Esophagus muscularis mucosa (tissue), 4 donors: ENCODE measurements around the gene NXPE1. TPM values are rescaled to one million over a fixed set of nuclear protein-coding genes. Genes with fewer than 3 reads are reported as not detected.

Experiments used
- DNase-seq: peaks from one replicate; pipeline ENCODE4 v3.0.0-alpha.2; 2017; ENCODE audit errors: extremely low spot score
- H3K27ac ChIP-seq, 4 donors: fragments of 200-600 bp; sonication (generic); replicated peaks in 1 of 4; 1 replicate in 3 of 4; 2 replicates in 1 of 4; pipeline ENCODE4 v1.5.1; 2016 to 2019; ENCODE audit warnings: mild to moderate bottlenecking in 1 of 4
- H3K27me3 ChIP-seq, 4 donors: fragments of 200-600 bp; sonication (generic); one replicate each; pipeline versions ENCODE4 v1.5.1 to v1.6.0; 2016 to 2019
- H3K36me3 ChIP-seq, 4 donors: fragments of 200-600 bp; sonication (generic); one replicate each; pipeline ENCODE4 v1.5.1; 2016 to 2019
- H3K4me1 ChIP-seq, 4 donors: fragments of 200-600 bp; sonication (generic); one replicate each; pipeline ENCODE4 v1.5.1; 2016 to 2019
- H3K4me3 ChIP-seq, 4 donors: fragments of 200-600 bp; sonication (generic); 1 replicate in 2 of 4; 2 replicates in 2 of 4; pipeline ENCODE4 v1.5.1; 2016 to 2019; ENCODE audit warnings: mild to moderate bottlenecking in 4 of 4, moderate library complexity in 1 of 4
- H3K9me3 ChIP-seq, 4 donors: fragments of 200-600 bp; sonication (generic); 1 replicate in 3 of 4; 2 replicates in 1 of 4; pipeline ENCODE4 v1.5.1; 2016 to 2019
- EP300 ChIP-seq: sonication (generic); formaldehyde crosslinking; IDR thresholded peaks from one replicate; pipeline ENCODE4 v1.6.1; 2017; ENCODE audit warnings: antibody characterized with exemption
- POLR2A ChIP-seq: fragments of 450-650 bp; IDR thresholded peaks from one replicate; pipeline ENCODE4 v1.6.1; 2017; ENCODE audit warnings: antibody characterized with exemption, moderate library complexity, mild to moderate bottlenecking, low read depth
- POLR2AphosphoS5 ChIP-seq, 2 donors: sonication (generic); formaldehyde crosslinking; IDR thresholded peaks; one replicate each; pipeline ENCODE4 v1.6.1; 2017; ENCODE audit warnings: antibody characterized with exemption in 2 of 2
- WGBS: methylation state at CpG from one replicate; pipeline ENCODE4 v1.1.5; 2018; 5-methylcytosine and 5-hydroxymethylcytosine counted together
- intact Hi-C: fragments of 100-400 bp; cut with DNase I; formaldehyde crosslinking; loops from one replicate; pipeline ENCODE4 v1.15.1; 2023
- total RNA-seq, 4 donors: library from RNA; depleted of rRNA; stranded (reverse); fragments of >200 nt; gene quantifications; one replicate each; pipeline versions ENCODE4 v1.1.0 to v1.2.1, GENCODE V29; 2016
- TF ChIP-seq, protein P1 (sequence below), 3 experiments: fragments of 200-600 bp in 2 of 3; fragments of 450-650 bp in 1 of 3; sonication (generic) in 2 of 3; IDR thresholded peaks; one replicate each; pipeline ENCODE4 v1.5.1; 2017 to 2019; ENCODE audit warnings: antibody characterized with exemption in 3 of 3, mild to moderate bottlenecking in 2 of 3, moderate library complexity in 1 of 3

NXPE1 gene
- total RNA-seq, 4 donors from 2014 or later = not detected

DNA sequence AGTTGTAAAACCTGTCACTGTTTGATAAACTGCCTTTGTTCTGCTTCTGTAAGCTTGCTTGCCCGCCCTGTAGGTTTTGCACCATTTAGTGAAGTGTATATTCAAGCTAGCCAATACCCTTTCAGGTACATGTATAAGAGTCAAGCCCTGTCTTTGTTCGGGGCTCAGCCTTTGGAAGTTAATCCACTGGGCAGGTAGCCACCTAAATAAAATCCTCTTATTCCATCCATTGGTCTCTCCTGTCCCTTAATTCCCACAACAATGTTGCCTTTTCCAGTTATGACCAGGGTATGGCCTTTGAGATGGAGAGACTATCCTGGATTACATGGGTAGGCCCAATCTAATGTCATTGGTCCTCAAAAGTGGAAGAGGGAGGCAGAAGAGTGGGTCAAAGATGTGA is 34.0 kb downstream of the NXPE1 start:
- peaks cover 0 to 10% (median 4%) of the 10 kb centered on the region in 4 donors for H3K9me3 ChIP-seq
- H3K27me3 ChIP-seq = no peaks in the 10 kb centered on the region
- no peaks in the 10 kb centered on the region for H3K36me3 ChIP-seq
- no peak overlapping the region for H3K4me3 ChIP-seq
- DNase-seq = no peak
- H3K4me1 ChIP-seq = no peaks in the 10 kb centered on the region
- no peak overlapping the region for H3K27ac ChIP-seq
- intact Hi-C loops = no loop called here
- 73% methylated on average over 2 of the region's 2 CpGs for WGBS
- TF ChIP-seq POLR2AphosphoS5 (IDR thresholded peaks at IDR 0.05) (no peak), POLR2A (no peak), EP300 (no peak)
- TF ChIP-seq, protein P1, sequence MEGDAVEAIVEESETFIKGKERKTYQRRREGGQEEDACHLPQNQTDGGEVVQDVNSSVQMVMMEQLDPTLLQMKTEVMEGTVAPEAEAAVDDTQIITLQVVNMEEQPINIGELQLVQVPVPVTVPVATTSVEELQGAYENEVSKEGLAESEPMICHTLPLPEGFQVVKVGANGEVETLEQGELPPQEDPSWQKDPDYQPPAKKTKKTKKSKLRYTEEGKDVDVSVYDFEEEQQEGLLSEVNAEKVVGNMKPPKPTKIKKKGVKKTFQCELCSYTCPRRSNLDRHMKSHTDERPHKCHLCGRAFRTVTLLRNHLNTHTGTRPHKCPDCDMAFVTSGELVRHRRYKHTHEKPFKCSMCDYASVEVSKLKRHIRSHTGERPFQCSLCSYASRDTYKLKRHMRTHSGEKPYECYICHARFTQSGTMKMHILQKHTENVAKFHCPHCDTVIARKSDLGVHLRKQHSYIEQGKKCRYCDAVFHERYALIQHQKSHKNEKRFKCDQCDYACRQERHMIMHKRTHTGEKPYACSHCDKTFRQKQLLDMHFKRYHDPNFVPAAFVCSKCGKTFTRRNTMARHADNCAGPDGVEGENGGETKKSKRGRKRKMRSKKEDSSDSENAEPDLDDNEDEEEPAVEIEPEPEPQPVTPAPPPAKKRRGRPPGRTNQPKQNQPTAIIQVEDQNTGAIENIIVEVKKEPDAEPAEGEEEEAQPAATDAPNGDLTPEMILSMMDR (IDR thresholded peaks at IDR 0.05) = no peak

DNA sequence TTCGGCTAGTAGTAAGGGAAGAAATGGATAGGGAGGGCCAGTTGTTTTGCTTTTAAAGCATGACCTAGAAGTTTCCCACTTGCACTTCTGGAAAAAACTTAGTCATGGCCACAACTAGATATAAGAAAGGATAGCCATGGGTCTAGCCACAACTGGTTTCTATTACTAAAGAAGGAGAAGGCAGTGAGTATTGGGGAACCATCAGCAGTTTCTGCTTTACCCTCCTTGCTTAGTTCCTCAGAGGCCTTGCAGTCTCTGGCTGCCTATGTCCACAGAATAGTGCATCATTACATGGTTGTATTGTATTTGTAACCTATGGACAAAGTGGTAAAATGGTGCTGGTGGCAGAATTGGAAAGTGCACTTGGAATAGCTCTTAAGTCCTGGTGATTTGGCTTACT is 35.6 kb downstream of the NXPE1 start:
- H3K4me3 ChIP-seq = no peak overlapping the region
- no peak for DNase-seq
- no peaks in the 10 kb centered on the region for H3K4me1 ChIP-seq
- no peaks in the 10 kb centered on the region for H3K27me3 ChIP-seq
- no peak overlapping the region for H3K27ac ChIP-seq
- TF ChIP-seq, protein P1 (IDR thresholded peaks at IDR 0.05) = no peak
- peaks cover 0 to 10% (median 4%) of the 10 kb centered on the region in 4 donors for H3K9me3 ChIP-seq
- no peaks in the 10 kb centered on the region for H3K36me3 ChIP-seq
- intact Hi-C loops = no loop called here
- WGBS = 92% methylated on average over 1 of the region's 1 CpG

DNA sequence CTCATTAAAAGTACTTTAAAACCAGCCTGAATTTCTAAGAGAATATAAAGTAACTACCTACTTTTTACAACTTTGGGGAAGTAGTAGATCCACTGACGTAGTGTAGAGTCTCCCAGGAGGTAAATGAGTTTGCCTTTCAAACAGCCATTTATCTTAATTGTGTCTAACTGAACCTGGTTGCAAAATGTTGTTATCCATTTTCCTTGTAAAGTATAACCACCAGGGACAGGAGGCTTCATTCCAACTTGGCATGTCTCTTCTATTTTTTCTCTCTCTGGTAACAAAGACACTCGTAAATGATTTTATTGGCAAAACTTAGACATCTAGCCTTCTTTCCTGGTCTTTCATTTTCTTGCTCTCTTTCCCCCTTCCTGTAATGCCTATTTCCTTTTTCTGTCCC is 36.9 kb downstream of the NXPE1 start:
- H3K27ac ChIP-seq = no peak overlapping the region
- H3K9me3 ChIP-seq = peaks cover 0 to 10% (median 4%) of the 10 kb centered on the region in 4 donors
- no peaks in the 10 kb centered on the region for H3K36me3 ChIP-seq
- H3K4me3 ChIP-seq = no peak overlapping the region
- TF ChIP-seq EP300 (no peak), POLR2A (no peak), POLR2AphosphoS5 (IDR thresholded peaks at IDR 0.05) (no peak)
- TF ChIP-seq, protein P1 (IDR thresholded peaks at IDR 0.05) = no peak
- 45% methylated on average over 2 of the region's 2 CpGs for WGBS
- no peaks in the 10 kb centered on the region for H3K27me3 ChIP-seq
- no peak for DNase-seq
- H3K4me1 ChIP-seq = no peaks in the 10 kb centered on the region
- intact Hi-C loops = no loop called here

DNA sequence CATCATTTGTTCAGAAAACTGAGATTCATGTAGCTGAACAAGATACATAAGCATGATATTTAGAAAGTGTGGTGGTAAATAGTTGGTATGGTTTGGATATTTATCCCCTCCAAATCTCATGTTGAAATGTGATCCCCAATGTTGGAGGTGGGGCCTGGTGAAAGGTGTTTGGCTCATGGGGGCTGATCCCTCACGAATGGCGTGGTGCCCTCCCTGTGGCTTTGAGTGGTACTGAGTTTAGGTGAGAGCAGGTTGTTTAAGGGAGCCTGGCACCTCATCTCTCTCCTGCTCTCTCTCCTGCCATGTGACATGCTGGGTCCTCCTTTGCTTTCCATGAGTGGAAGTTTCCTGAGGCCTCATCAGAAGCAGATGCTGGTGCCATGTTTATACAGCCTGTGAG is 48.1 kb downstream of the NXPE1 start:
- no peaks in the 10 kb centered on the region for H3K27me3 ChIP-seq
- H3K9me3 ChIP-seq = no peaks in the 10 kb centered on the region
- no peak overlapping the region for H3K4me3 ChIP-seq
- TF ChIP-seq POLR2AphosphoS5 (IDR thresholded peaks at IDR 0.05) = no peak
- no peak overlapping the region for H3K27ac ChIP-seq
- intact Hi-C loops = no loop called here
- no peak for DNase-seq
- H3K36me3 ChIP-seq = no peaks in the 10 kb centered on the region
- no peaks in the 10 kb centered on the region for H3K4me1 ChIP-seq
- 72% methylated on average over 2 of the region's 2 CpGs for WGBS

DNA sequence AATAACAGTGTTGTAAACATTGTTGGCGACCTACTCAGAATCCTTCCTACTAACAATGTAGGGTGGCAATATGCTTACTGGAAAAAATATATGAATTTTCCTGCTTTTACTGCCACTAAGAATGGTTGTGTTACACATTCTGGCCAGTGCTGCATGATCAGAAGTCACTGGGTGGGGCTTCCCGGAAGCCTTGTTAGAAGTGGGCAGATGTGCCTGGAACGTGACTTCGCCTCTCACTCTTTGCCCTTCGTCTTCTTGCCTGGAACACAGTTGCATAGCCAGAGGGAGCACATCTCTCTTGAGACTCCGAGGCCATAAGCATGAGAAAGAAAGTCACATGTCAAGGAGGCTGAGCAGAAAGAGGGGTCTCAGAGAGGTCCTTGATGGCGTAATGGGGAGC is 48.6 kb downstream of the NXPE1 start:
- intact Hi-C loops = no loop called here
- no peak for DNase-seq
- H3K27ac ChIP-seq = no peak overlapping the region
- H3K27me3 ChIP-seq = no peaks in the 10 kb centered on the region
- H3K36me3 ChIP-seq = no peaks in the 10 kb centered on the region
- no peaks in the 10 kb centered on the region for H3K4me1 ChIP-seq
- no peaks in the 10 kb centered on the region for H3K9me3 ChIP-seq
- WGBS = 92% methylated on average over 7 of the region's 7 CpGs
- TF ChIP-seq POLR2AphosphoS5 (IDR thresholded peaks at IDR 0.05) (no peak), POLR2A (no peak), EP300 (no peak)
- TF ChIP-seq, protein P1 (IDR thresholded peaks at IDR 0.05) = no peak
- no peak overlapping the region for H3K4me3 ChIP-seq
